Activated T-helper 9 cell treated with anti-CD3 and anti-CD28 coated beads, Interleukin-2, amount 50 U/mL, for 16 hours (primary cell): ENCODE measurements around the gene EIF3F.
A peak's percentile ranks its signal among the peaks of the same experiment; 100 is the strongest.
"Not testable (repeated sequence)": the region's sequence is repeated elsewhere in the genome, so short reads cannot be mapped to it uniquely, and the experiment has no call there.

ENCODE experiments used
- DNase-seq: peaks from one replicate; pipeline ENCODE4 v3.0.0-alpha.2; 2020; ENCODE audit warnings: low read depth

EIF3F gene

DNA sequence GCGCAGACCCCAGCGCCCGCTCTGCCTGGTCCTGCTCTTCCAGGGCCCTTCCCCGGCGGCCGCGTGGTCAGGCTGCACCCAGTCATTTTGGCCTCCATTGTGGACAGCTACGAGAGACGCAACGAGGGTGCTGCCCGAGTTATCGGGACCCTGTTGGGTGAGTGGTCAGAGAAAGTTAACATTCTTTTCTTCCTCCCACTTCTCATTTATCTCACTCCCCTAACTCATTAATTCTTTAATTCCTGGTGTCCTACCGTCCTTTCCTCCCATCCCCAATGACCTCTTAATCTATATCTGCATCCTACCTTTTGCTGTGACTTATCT, 385 bp downstream of the EIF3F start:
- DNase-seq = not testable (repeated sequence)

GRCh38 chr11:7994581-7995278, 7.6 kb downstream of the EIF3F start:
- no peak for DNase-seq

DNA sequence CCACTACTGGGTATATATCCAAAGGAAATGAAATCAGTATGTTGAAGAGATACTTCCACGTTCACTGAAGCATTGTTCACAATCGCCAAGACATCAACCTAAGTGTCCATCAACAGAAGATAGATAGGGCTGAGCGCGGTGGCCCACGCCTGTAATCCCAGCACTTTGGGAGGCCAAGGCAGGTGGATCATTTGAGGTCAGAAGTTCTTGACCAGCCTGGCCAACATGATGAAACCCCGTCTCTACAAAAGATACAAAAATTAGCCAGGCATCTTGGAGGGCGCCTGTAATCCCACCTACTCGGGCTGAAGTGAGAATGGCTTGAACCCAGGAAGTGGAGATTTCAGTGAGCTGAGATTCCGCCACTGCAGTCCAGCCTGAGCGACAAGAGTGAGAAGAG, 12.7 kb downstream of the EIF3F start:
- DNase-seq = no peak

DNA sequence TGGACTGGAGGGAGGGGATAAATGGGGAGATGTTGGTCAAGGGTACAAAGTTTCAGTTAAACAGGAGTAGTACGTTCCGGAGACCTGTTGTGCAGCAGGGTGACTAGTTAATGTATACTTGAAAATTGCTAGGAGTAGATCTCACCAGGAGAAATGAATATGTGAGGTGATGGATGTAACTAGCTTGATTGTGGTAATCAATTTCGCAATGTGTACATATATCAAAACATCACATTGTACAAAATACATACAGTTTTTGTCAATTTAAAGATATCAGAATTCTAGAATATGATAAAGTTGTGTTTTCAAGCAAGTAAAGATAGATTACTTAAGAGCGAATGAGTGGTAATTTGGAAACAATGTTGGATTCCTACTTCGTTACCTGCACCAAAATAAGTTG, 13.3 kb downstream of the EIF3F start:
- DNase-seq = no peak

DNA sequence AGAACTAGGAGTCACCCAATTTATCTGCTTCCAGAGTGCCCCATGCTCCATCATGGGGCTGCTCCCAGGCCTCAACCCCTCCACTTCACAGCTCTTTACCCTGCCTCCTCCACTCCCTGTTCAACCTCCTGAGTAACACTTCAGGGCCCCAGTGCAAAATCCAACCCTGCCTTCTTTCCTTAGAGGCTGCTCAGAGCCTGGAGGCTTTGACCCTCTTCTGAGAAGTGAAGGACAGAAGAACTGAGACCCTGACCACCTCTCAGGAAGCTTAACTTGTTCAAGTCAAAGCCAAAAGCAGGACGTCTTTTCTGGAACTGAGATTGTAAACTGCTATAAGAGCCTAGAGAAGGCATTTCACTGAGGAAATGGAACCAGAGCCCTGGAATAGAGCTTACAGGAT, 15.5 kb downstream of the EIF3F start:
- no peak for DNase-seq

GRCh38 chr11:8003187-8003586, 16.1 kb downstream of the EIF3F start:
- no peak for DNase-seq

GRCh38 chr11:8004008-8004407, 16.9 kb downstream of the EIF3F start:
- no peak for DNase-seq

DNA sequence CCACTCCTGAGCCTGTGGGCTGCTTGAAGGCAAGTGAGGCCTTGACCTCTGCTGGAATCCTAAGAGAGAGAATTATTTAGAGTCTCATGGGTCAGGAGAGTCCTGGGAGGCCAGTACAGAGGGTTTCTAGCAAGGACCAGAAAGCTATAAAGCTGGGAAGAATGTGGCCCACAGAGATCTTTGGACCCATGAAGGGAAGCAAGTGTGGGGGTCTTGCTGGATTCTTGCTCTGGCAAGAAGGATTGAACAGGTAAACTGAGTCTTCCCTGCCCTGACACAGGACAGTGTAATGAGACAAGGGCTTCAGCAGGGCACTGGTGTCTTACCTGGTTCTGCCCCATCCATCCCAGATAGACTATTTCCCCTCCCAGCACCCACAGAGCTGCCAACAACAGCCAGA, 18.4 kb downstream of the EIF3F start:
- no peak for DNase-seq

DNA sequence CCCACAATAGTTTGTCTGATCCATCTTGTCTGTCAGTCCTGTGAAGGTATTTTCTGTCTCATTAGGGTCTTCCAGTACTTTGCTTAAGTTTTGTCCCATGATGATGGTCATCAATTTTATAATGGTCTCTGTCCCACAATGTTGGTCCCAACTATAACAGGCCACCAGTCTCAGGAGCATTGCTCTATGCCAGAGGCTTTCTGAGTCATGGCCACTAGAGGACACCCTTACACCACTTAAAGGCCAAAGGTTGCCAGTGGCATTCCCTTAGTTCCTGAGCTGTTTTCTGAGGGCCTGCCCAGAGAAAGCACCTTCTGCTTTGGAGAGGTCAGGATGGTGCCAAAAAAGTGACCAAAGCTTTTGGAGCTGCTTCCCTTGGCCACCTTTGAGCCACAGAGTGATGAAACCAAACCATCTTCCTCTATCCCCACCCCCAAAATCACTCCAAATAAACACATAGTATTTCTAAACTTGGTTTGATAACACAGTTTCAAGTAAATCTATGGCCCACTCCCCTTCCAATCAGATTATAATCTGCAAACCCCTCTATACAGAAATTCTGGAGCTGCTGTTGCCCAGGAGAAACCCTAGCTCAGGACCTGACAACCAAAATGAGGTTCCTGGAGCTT, 19.3 kb downstream of the EIF3F start:
- DNase-seq = no peak

DNA sequence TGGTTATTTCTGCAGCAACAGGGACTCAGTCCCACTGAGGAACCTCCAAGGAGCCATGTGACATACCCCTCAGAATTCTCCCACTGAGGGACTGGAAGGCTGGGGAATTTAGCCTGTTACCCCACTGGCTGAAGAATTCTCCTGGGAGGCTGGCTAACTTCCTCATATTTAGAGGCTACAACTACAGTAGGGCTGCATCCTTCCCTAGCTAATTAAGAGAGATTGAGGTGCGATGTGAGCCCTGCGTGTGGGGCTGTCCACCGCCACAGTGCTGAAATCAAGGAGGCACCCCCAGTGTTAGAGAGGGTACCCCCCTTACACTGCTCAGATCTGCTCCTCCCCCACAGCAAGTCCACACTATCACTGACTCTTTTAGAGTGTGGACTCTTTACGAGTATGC, 21.1 kb downstream of the EIF3F start:
- no peak for DNase-seq

DNA sequence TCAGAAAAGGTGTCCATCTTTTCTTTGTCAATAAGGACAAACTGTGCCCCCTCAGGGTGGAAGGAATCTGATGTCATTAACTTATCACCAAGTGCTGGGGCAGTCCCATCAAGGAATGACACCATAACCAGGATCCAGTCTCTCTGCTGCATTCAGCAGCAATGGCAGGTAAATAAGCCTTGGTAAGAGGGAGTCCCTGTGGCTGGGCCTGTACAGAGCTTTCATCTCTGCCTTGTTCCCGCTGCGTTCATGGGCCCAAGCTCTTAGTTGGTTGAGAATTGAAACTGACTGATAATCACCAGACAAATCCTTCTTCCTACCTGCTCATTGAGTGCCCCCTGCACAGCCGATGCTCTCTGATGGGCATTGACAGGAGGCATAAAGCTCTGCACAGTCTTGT, 22.7 kb downstream of the EIF3F start:
- DNase-seq = no peak

- no peak for DNase-seq
Measured at GRCh38 chr11:8011371-8011770, 24.2 kb downstream of the EIF3F start.

DNA sequence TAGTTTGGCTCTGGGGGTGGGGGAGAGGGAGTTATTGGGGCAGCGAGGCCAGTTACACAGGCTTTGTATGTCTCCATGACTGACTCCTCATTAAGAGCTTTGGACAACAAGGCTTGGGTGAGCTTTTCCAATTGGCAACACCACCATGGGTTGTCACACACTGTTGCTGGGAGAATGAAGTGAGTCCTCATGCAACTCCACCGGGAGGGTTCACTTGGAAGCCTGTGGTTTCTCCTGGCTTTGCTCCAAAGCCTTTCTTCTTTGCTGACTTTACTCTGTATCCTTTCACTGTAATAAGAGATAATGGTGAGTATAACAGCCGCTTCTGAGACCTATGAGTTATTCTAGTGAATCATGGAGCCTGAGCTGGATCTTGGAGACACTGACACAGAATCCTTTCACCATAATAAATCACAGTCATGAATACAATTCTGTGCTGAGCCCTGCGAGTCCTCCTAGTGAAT, 24.9 kb downstream of the EIF3F start:
- no peak for DNase-seq

GRCh38 chr11:8013833-8014232, 26.7 kb downstream of the EIF3F start:
- no peak for DNase-seq

DNA sequence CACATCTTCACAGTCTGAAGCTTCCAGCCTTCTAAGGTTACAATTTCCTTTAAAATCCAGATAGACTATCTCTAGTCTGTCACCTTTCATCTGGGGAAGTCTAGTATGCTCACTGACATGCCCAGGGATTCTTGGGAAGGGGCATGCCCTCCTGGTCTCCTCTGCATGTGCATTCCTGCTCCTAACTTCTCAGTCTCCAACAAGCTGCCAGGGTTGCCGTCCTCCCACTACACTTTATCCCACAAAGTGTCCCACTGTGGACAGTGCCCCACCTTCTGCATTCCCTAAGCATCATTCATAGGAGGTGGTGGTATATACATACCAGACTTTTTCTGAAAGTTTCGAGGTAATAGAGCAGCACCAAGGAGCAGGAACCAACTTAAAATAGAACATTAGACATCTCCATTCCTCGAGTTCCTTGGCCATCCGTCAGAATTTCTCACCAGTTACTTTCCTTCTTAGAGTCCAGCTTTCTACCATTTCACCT, 28.7 kb downstream of the EIF3F start:
- no peak for DNase-seq

DNA sequence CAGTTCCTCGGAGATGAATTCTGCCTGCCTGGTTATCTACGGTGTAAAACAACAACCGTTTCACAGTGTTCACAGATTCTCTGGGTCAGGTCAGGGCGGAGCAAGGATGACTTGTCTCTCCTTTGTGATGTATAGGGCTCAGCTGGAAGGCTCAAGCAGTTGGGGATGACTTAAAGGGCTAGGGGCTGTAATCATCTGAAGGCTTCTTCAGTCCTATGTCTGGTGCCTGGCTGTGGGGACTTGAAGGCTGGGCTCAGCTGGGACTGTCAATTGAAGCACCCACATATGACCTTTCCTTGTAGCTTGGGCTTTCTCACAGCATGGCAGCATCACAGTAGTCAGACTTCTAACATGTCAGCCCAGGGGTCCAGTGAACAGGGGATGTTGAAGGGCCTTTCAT, 29.3 kb downstream of the EIF3F start:
- no peak for DNase-seq

- no peak for DNase-seq
Measured at GRCh38 chr11:8017071-8017470, 29.9 kb downstream of the EIF3F start.

DNA sequence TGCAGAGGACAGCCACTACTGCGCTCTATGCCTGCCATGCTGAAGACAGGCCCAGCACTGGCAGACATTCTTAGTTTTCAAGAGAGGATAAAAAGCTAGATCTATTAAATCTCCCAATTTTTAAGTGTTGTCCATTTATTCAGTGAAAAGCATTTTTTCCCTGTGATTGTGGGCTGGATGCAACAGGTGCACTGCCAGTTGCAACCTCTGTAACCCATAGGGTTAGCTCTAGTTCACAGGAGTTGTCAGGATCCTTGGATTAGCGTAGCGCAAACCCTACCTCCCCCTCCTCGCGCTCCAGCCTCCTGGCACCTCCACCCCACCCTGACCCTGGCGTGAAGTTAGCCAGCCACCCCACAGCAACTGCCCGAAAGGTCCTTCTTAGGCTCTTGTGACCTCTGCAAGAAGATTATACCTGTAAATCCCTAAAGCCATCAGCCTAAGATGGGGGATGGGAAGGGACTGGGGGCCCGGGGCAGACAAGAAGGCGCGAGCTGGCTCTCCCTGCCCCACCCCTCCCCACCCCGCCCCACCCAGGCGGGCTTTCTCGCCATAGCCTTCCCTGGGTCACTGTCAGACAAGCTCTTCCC, 30.9 kb downstream of the EIF3F start:
- DNase-seq = no peak

GRCh38 chr11:8018484-8019313, 31.6 kb downstream of the EIF3F start:
- DNase-seq = peak; percentile 57

GRCh38 chr11:8019314-8020243, 32.4 kb downstream of the EIF3F start:
- DNase-seq = peak; percentile 31

DNA sequence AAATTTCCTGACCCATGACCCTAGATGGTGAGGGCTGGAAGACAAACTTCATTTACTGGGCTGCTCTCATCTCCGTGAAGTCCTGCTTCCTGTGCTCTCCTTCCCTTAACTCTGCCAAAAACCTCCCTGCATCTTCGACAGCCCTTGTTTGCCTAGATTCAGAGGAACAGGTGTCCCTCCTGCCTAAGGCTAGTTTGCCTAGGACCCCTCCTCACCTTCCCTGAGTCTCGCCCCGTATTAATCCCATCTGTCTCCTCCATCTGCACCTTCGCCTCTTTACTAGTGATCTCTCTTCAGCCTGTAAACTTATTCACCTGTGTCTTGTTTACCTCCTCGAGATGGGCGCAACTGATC, 33.1 kb downstream of the EIF3F start:
- no peak for DNase-seq

GRCh38 chr11:8021920-8022319, 34.8 kb downstream of the EIF3F start:
- DNase-seq = no peak
